ENCODE measurements around the gene ALS2CL. TPM values are rescaled to one million over a fixed set of nuclear protein-coding genes. Genes with fewer than 3 reads are reported as not detected.

The ALS2CL gene
- total and polyA plus RNA-seq, 2 experiments from 2014 or later, result 2.0 to 3.1 TPM

DNA sequence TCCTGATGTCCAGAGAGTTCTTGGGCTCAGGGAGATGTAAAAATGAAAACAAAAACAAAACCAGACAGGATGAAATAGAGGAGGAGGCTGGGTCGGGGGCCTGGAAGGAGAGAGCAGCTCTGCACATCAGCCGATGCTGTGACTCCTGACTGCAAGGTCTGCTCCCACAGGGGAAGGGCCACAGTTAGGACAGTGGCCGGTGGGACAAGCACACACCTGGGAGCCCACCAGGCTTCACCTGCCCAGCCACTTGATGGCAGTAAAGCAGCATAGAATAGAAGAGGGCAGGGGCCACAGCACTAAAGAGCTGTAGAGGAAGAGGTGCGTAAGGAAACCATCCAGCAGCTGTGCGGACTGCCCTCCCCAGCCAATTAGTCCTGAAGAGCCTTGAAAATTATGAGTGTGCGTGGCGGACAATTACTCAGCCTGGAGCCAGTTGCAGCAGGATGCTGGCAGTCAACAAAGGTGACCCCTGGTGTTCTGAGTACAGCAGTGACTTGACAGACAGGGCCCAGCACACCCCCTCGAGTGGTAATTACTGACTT lies 29.8 kb downstream of the ALS2CL start:
- H3K4me1 ChIP-seq (ENCODE audit: insufficient read depth), result peaks cover 4% of the 10 kb centered on the region; the same call in 1 of the 2 replicates
- WGBS, 2 experiments (ENCODE audit: low coverage in 1 of 2, low lambda C conversion rate in 2 of 2, missing lambda C conversion rate in 2 of 2), result 68 to 77% methylated on average over 8 of the region's 8 CpGs
- no peak for TF ChIP-seq EZH2 (IDR thresholded peaks at IDR 0.05; ENCODE audit: insufficient read depth, poor library complexity, severe bottlenecking)
- no peak for TF ChIP-seq EZH2phosphoT487 (IDR thresholded peaks at IDR 0.05; ENCODE audit: insufficient read depth, low read depth)
- DNase-seq, result peak; percentile 19
- in situ Hi-C loops (cut with MboI), result no loop called here
- no peak overlapping the region for H3K9ac ChIP-seq
- H3K27ac ChIP-seq, result no peak overlapping the region
- peak overlapping the region; percentile 27 for H3K4me2 ChIP-seq (ENCODE audit: unreplicated experiment)
- H2AFZ ChIP-seq, result no peak overlapping the region
- H3K36me3 ChIP-seq (ENCODE audit: low read depth), result no peaks in the 10 kb centered on the region
- H3K9me2 ChIP-seq (ENCODE audit: insufficient read depth), result no peaks in the 10 kb centered on the region
- H3K79me2 ChIP-seq (ENCODE audit: insufficient read depth), result no peaks in the 10 kb centered on the region
- H3K9me3 ChIP-seq (ENCODE audit: low read depth), result no peaks in the 10 kb centered on the region
- no peaks in the 10 kb centered on the region for H3K27me3 ChIP-seq (replicated peaks; ENCODE audit: insufficient read depth)
- H4K20me1 ChIP-seq (ENCODE audit: insufficient read depth), result no peaks in the 10 kb centered on the region
- H3K4me3 ChIP-seq, result no peak overlapping the region
- H3F3A ChIP-seq (ENCODE audit: insufficient read depth), result no peaks in the 10 kb centered on the region

DNA sequence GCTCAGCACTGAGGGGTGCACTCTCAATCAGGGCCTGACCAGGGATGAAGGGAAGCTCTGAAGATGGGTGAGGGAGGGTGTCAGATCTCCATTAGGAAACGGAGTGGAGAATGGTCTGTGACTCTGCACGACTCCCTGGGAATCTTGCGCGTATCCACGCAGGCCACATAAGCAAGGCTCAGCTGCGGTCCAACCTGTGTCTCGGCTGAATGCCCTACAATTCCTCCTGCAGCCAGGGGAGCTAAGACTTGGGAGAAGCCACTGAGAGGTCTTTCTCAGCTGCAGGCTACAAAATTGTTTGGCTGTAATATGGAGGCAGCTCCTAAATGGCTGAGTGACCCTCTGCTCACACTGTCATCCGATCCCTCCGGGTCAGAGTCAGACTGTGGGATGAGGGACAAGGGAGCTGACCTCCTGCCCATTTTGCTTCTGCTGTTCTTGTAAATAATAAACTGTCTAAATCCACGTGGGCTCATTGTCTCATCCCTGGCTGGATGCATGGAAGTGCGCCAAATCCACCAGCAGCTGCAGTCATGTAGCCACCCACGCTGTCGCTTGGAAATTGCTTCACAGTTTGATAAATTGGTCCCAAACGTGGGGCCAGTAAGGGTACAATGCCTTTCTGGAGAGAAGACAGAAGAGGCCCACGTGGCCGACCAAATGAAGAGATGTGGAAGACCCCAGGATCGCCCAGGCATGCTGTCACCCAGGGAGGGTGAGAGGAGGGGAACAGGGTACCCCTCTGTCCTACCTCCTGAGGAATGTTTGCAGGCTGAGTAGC lies 30.5 kb downstream of the ALS2CL start:
- no peak overlapping the region for H2AFZ ChIP-seq
- peaks cover 4% of the 10 kb centered on the region; the same call in 1 of the 2 replicates for H3K4me1 ChIP-seq (ENCODE audit: insufficient read depth)
- H3K79me2 ChIP-seq (ENCODE audit: insufficient read depth), result no peaks in the 10 kb centered on the region
- TF ChIP-seq EZH2phosphoT487 (IDR thresholded peaks at IDR 0.05; ENCODE audit: insufficient read depth, low read depth), result no peak
- TF ChIP-seq EZH2 (IDR thresholded peaks at IDR 0.05; ENCODE audit: insufficient read depth, poor library complexity, severe bottlenecking), result no peak
- H3K4me2 ChIP-seq (ENCODE audit: unreplicated experiment), result peak overlapping the region; percentile 27
- H3K9me2 ChIP-seq (ENCODE audit: insufficient read depth), result no peaks in the 10 kb centered on the region
- no peaks in the 10 kb centered on the region for H3K9me3 ChIP-seq (ENCODE audit: low read depth)
- H3K4me3 ChIP-seq, result no peak overlapping the region
- H3K9ac ChIP-seq, result no peak overlapping the region
- no peaks in the 10 kb centered on the region for H3F3A ChIP-seq (ENCODE audit: insufficient read depth)
- in situ Hi-C loops (cut with MboI), result no loop called here
- H4K20me1 ChIP-seq (ENCODE audit: insufficient read depth), result no peaks in the 10 kb centered on the region
- DNase-seq, result peak; percentile 81
- no peak overlapping the region for H3K27ac ChIP-seq
- WGBS, 2 experiments (ENCODE audit: low coverage in 1 of 2, low lambda C conversion rate in 2 of 2, missing lambda C conversion rate in 2 of 2), result 37 to 38% methylated on average over 17 of the region's 17 CpGs
- no peaks in the 10 kb centered on the region for H3K36me3 ChIP-seq (ENCODE audit: low read depth)
- no peaks in the 10 kb centered on the region for H3K27me3 ChIP-seq (replicated peaks; ENCODE audit: insufficient read depth)

DNA sequence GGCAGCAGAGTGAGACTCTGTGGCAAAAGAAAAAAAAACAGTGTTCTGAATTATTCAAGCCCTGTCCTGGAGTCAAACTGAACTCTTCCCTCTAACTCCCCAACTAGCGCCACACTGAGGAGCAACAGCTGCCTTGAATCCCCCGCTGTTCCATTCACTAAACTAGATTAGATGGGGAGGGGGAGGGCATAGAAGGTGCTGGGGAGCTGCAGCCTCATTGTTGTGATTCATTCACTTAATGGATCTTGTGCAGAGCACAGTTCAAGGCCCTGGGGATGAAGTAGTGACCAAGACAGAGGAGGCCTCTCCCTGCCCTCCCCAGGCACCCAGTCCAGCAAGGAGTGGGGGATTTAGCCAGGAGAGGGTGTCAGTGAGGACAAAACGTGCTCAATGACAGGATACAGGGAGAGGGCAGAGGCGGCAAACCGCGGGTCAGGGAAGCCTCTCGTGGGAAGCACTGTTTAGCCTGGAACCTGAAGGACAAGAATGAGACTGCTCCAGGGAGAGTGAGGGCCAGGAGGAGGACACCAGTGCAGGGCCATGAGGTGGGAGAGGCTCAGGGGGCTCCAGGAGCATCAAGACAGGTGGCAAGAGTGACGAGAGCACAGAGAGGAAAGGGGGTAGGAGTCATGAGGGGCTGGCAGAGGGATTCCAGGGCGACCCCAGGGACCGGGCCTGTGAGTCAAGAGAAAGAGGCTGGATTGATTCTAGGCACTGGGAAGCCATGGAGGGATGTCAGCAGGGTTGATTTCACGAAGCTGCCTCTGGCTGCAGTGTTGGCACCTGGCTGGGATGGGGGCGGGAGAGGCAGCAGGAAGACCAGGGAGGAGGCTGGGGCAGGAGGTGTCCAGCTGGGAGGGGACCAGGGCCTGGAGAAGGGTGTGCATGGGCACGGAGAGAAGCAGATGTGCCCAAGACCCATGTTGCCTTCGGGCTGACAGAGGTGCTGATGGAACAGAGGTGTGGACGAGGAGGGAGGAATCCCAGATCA lies 31.4 kb downstream of the ALS2CL start:
- Histone ChIP-seq H3F3A (ENCODE audit: insufficient read depth) (no peaks in the 10 kb centered on the region), H3K79me2 (ENCODE audit: insufficient read depth) (no peaks in the 10 kb centered on the region), H2AFZ (no peak overlapping the region), H3K4me3 (no peak overlapping the region), H3K4me2 (ENCODE audit: unreplicated experiment) (no peak overlapping the region), H3K36me3 (ENCODE audit: low read depth) (no peaks in the 10 kb centered on the region), H3K9ac (no peak overlapping the region), H4K20me1 (ENCODE audit: insufficient read depth) (no peaks in the 10 kb centered on the region), H3K9me2 (ENCODE audit: insufficient read depth) (no peaks in the 10 kb centered on the region), H3K9me3 (ENCODE audit: low read depth) (no peaks in the 10 kb centered on the region), H3K27ac (no peak overlapping the region), H3K4me1 (ENCODE audit: insufficient read depth) (peaks cover 4% of the 10 kb centered on the region; the same call in 1 of the 2 replicates), H3K27me3 (replicated peaks; ENCODE audit: insufficient read depth) (no peaks in the 10 kb centered on the region)
- TF ChIP-seq EZH2phosphoT487 (IDR thresholded peaks at IDR 0.05; ENCODE audit: insufficient read depth, low read depth) (no peak), EZH2 (IDR thresholded peaks at IDR 0.05; ENCODE audit: insufficient read depth, poor library complexity, severe bottlenecking) (no peak)
- DNase-seq, result no peak
- 86 to 88% methylated on average over 15 of the region's 15 CpGs for WGBS, 2 experiments (ENCODE audit: low coverage in 1 of 2, low lambda C conversion rate in 2 of 2, missing lambda C conversion rate in 2 of 2)
- in situ Hi-C loops (cut with MboI), result no loop called here

Data from GM23248 (cell line).